AG09319 (cell line): Measurements from ENCODE around the gene TMEM218.

Experiments used
- DNase-seq: peaks from one replicate; pipeline ENCODE4 v3.0.0-alpha.2; 2010; ENCODE audit warnings: low read depth; ENCODE audit errors: extremely low read depth
- TF ChIP-seq, protein P1 (sequence below): IDR thresholded peaks from 2 replicates; pipeline ENCODE4 v1.5.1; 2011; ENCODE audit warnings: low read depth, mild to moderate bottlenecking, inconsistent platforms, low read length, moderate library complexity

Gene TMEM218

GRCh38 chr11:125052047-125052446 lies 59.4 kb downstream of the TMEM218 start:
- TF ChIP-seq, protein P1, sequence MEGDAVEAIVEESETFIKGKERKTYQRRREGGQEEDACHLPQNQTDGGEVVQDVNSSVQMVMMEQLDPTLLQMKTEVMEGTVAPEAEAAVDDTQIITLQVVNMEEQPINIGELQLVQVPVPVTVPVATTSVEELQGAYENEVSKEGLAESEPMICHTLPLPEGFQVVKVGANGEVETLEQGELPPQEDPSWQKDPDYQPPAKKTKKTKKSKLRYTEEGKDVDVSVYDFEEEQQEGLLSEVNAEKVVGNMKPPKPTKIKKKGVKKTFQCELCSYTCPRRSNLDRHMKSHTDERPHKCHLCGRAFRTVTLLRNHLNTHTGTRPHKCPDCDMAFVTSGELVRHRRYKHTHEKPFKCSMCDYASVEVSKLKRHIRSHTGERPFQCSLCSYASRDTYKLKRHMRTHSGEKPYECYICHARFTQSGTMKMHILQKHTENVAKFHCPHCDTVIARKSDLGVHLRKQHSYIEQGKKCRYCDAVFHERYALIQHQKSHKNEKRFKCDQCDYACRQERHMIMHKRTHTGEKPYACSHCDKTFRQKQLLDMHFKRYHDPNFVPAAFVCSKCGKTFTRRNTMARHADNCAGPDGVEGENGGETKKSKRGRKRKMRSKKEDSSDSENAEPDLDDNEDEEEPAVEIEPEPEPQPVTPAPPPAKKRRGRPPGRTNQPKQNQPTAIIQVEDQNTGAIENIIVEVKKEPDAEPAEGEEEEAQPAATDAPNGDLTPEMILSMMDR: no peak
- no peak for DNase-seq

DNA sequence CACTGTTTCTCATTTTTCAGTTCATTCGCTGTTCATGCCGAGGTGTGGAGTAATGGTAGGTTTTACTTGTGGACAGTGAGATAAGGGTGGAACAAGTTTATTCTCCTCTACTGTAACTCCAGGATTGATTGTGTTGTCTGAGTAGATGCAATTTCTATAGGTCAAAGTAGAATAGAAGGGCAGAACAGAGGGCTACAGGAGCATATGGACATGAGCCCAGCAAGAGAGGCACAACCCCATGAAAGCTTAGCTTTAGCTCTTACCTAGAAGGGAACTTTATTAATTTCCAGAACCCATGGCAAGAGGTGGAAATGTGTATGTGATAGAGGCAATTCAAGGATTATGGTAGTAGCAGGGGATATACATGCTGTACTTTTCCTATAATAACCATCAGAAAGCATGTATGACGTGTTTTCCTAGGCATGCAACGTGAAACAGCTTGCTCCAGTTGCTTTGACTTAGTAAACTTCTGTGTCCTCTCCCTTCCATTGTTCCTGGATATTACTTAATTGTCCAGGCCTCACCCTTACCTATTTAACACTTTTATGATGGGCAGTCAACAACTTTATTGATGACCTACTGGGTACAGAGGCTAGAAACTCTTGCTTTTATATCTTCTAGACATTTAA lies 62.1 kb downstream of the TMEM218 start:
- no peak for DNase-seq
- TF ChIP-seq, protein P1: no peak
